HepG2 (cell line): ENCODE results near the gene SIGLEC6. TPM values are rescaled to one million over a fixed set of nuclear protein-coding genes. Genes with fewer than 3 reads are reported as not detected.
A peak's percentile ranks its signal among the peaks of the same experiment; 100 is the strongest.

Experiments
- ARHGAP35 ChIP-seq: sonication (generic); formaldehyde crosslinking; IDR thresholded peaks from 2 replicates; pipeline ENCODE4 v1.9.0; 2022; ENCODE audit warnings: mild to moderate bottlenecking, inconsistent platforms, moderate library complexity, missing genetic modification reagents, borderline replicate concordance
- FOXO1 ChIP-seq: sonication (generic); formaldehyde crosslinking; IDR thresholded peaks from 2 replicates; pipeline ENCODE4 v1.4.0; 2020; ENCODE audit warnings: missing genetic modification reagents
- HMG20A ChIP-seq: IDR thresholded peaks from 2 replicates; pipeline ENCODE4 v1.6.1; 2016; ENCODE audit warnings: borderline replicate concordance
- HMGXB3 ChIP-seq: sonication (generic); formaldehyde crosslinking; IDR thresholded peaks from 2 replicates; pipeline ENCODE4 v1.4.0; 2020; ENCODE audit warnings: missing genetic modification reagents, borderline replicate concordance
- HNF1B ChIP-seq: sonication (generic); formaldehyde crosslinking; IDR thresholded peaks from 2 replicates; pipeline ENCODE4 v1.5.1; 2020; ENCODE audit warnings: mild to moderate bottlenecking, moderate library complexity, missing genetic modification reagents
- KAT8 ChIP-seq: IDR thresholded peaks from 2 replicates; pipeline ENCODE4 v1.6.1; 2016; ENCODE audit warnings: missing genetic modification reagents, missing compliant biosample characterization
- KLF11 ChIP-seq: IDR thresholded peaks from 2 replicates; pipeline ENCODE4 v1.6.1; 2016; ENCODE audit warnings: missing compliant biosample characterization
- MAZ ChIP-seq, 2 experiments: sonication (generic) in 1 of 2; formaldehyde crosslinking in 1 of 2; IDR thresholded peaks; 2 replicates each; pipeline versions ENCODE4 v1.5.0 to v1.6.1; 2012 to 2020; ENCODE audit warnings: low read depth in 2 of 2, mild to moderate bottlenecking in 2 of 2, borderline replicate concordance in 1 of 2, improper control_type of control experiment in 1 of 2, low read length in 1 of 2, missing genetic modification reagents in 1 of 2, moderate library complexity in 1 of 2
- POLR2AphosphoS2 ChIP-seq: IDR thresholded peaks from 2 replicates; pipeline ENCODE4 v1.6.1; 2011; ENCODE audit warnings: low read depth, low read length, improper control_type of control experiment
- SNRNP70 ChIP-seq: fragments of 200-400 bp; formaldehyde crosslinking; IDR thresholded peaks from 2 replicates; pipeline ENCODE4 v1.6.1; 2017; ENCODE audit warnings: mild to moderate bottlenecking, low read depth, low read length, moderate library complexity
- SUZ12 ChIP-seq: fragments of 150-350 bp; IDR thresholded peaks from 2 replicates; pipeline ENCODE4 v1.6.1; 2014; ENCODE audit warnings: low read depth, low read length
- WIZ ChIP-seq: sonication (generic); formaldehyde crosslinking; IDR thresholded peaks from 2 replicates; pipeline ENCODE4 v1.5.1; 2020; ENCODE audit warnings: mild to moderate bottlenecking, missing genetic modification reagents
- ZNF414 ChIP-seq: sonication (generic); formaldehyde crosslinking; IDR thresholded peaks from 2 replicates; pipeline ENCODE4 v1.5.0; 2020; ENCODE audit warnings: missing genetic modification reagents
- ZNF432 ChIP-seq: sonication (generic); formaldehyde crosslinking; IDR thresholded peaks from 2 replicates; pipeline ENCODE4 v1.5.0; 2020; ENCODE audit warnings: missing genetic modification reagents, mild to moderate bottlenecking, borderline replicate concordance
- ZNF737 ChIP-seq: sonication (generic); formaldehyde crosslinking; IDR thresholded peaks from 2 replicates; pipeline ENCODE4 v1.5.0; 2020; ENCODE audit warnings: missing genetic modification reagents, mild to moderate bottlenecking, borderline replicate concordance
- polyA plus RNA-seq, 8 experiments: library from polyadenylated mRNA; depleted of rRNA in 3 of 8; stranded (reverse) in 7 of 8; unstranded in 1 of 8; fragments of >200 nt; fragmentation: Illumina TruSeq in 4 of 8; extraction: Trizol in 4 of 8; gene quantifications; 2 replicates each; pipeline versions ENCODE4 v1.2.1 to v1.2.3, GENCODE V29; 2011 to 2016; ENCODE audit warnings: low read depth in 4 of 8, missing spikeins in 1 of 8, mixed read lengths in 1 of 8; ENCODE audit not compliant: insufficient read depth in 1 of 8
- total RNA-seq, 5 experiments: library from RNA; depleted of rRNA; stranded (reverse); fragments of >200 nt; fragmentation: Illumina TruSeq; extraction: Trizol; gene quantifications; 2 replicates each; pipeline ENCODE4 v1.2.3, GENCODE V29; 2016; ENCODE audit warnings: low read depth in 1 of 5
- TF ChIP-seq, protein P1 (sequence below): IDR thresholded peaks from 2 replicates; pipeline ENCODE4 v1.6.1; 2016; ENCODE audit warnings: control low read depth
- TF ChIP-seq, protein P2 (sequence below): sonication (generic); formaldehyde crosslinking; IDR thresholded peaks from 2 replicates; pipeline ENCODE4 v1.4.0; 2020; ENCODE audit warnings: missing genetic modification reagents

The SIGLEC6 gene
- total and polyA plus RNA-seq, 2 of the 13 experiments (the other 11 are each of a cell fraction or from before 2014, with no cell fraction given), result not detected

DNA sequence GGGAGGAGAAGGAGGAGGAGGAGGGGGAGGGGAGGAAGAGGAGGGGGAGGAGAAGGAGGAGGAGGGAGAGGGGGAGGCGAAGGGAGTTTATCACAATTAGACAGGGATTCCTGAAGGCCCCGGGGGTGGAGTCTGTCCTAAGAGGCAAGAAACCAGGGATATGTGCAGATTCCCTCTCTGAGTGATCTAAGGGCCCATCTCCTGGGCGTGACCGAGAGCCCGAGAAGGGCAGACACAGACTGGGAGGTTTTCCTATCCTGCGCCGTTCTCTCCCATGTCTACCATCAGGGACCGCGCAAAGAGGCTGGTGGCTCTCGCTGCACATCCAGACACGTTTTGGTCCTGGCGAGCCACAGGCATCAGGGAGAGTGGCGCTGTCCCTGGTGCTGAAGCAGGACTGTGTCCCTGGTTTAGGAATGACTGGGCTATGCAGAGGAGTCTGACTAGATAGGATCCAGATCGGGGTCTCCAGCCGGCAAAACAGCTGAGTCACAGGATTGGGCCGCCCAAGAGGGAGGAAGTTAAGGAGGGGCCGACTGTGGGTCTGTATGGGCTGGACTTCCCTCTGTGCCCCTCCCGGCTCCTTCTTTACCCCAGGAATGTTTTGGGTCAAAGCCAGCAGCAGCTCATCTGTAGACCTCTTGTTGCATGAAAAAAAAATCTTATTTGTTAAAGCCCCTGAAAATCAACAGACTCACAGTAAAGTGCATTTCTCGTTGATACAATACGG, 21.7 kb upstream of the SIGLEC6 start (continued):
- TF ChIP-seq, protein P1, sequence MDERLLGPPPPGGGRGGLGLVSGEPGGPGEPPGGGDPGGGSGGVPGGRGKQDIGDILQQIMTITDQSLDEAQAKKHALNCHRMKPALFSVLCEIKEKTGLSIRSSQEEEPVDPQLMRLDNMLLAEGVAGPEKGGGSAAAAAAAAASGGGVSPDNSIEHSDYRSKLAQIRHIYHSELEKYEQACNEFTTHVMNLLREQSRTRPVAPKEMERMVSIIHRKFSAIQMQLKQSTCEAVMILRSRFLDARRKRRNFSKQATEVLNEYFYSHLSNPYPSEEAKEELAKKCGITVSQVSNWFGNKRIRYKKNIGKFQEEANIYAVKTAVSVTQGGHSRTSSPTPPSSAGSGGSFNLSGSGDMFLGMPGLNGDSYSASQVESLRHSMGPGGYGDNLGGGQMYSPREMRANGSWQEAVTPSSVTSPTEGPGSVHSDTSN (CRISPR knock-in tag), result no peak
- TF ChIP-seq SUZ12, result no peak
- peak; percentile 88 for TF ChIP-seq HMGXB3 (CRISPR knock-in tag)
- TF ChIP-seq ZNF432 (CRISPR knock-in tag), result no peak
- no peak for TF ChIP-seq HNF1B (CRISPR knock-in tag)
- TF ChIP-seq ZNF737 (CRISPR knock-in tag), result no peak
- no peak for TF ChIP-seq ARHGAP35 (CRISPR knock-in tag)
- TF ChIP-seq ZNF414, result no peak
- no peak for TF ChIP-seq SNRNP70
- no peak for TF ChIP-seq FOXO1 (CRISPR knock-in tag)
- no peak for TF ChIP-seq POLR2AphosphoS2
- TF ChIP-seq WIZ, result peak; percentile 95
- peak; percentile 53; the same call in 1 of the 2 replicates for TF ChIP-seq KAT8 (CRISPR knock-in tag)
- TF ChIP-seq HMG20A, result no peak
- no peak for TF ChIP-seq MAZ (IDR thresholded peaks at IDR 0.05; ENCODE audit: borderline replicate concordance, low read depth, low read length)
- no peak; the same call in 1 of the 2 replicates for TF ChIP-seq MAZ (CRISPR knock-in tag; IDR thresholded peaks at IDR 0.05; ENCODE audit: low read depth)
- TF ChIP-seq KLF11, result peak; percentile 96
- TF ChIP-seq, protein P2, sequence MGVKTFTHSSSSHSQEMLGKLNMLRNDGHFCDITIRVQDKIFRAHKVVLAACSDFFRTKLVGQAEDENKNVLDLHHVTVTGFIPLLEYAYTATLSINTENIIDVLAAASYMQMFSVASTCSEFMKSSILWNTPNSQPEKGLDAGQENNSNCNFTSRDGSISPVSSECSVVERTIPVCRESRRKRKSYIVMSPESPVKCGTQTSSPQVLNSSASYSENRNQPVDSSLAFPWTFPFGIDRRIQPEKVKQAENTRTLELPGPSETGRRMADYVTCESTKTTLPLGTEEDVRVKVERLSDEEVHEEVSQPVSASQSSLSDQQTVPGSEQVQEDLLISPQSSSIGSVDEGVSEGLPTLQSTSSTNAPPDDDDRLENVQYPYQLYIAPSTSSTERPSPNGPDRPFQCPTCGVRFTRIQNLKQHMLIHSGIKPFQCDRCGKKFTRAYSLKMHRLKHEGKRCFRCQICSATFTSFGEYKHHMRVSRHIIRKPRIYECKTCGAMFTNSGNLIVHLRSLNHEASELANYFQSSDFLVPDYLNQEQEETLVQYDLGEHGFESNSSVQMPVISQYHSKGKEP (CRISPR knock-in tag), result peak; percentile 95; the same call in 1 of the 2 replicates
